Sigmoid colon (tissue), 3 donors: ENCODE data around the gene KIF2A.

Experiments
- POLR2A ChIP-seq, 2 donors: fragments of 450-650 bp; IDR thresholded peaks; one replicate each; pipeline ENCODE4 v1.6.1; 2016; ENCODE audit warnings: antibody characterized with exemption in 2 of 2, mild to moderate bottlenecking in 2 of 2, moderate library complexity in 2 of 2
- TF ChIP-seq, protein P1 (sequence below), 4 experiments: fragments of 450-650 bp in 3 of 4; fragments of 200-600 bp in 1 of 4; IDR thresholded peaks; one replicate each; pipeline ENCODE4 v1.5.1; 2016 to 2019; ENCODE audit warnings: antibody characterized with exemption in 4 of 4, mild to moderate bottlenecking in 3 of 4, moderate library complexity in 2 of 4

DNA sequence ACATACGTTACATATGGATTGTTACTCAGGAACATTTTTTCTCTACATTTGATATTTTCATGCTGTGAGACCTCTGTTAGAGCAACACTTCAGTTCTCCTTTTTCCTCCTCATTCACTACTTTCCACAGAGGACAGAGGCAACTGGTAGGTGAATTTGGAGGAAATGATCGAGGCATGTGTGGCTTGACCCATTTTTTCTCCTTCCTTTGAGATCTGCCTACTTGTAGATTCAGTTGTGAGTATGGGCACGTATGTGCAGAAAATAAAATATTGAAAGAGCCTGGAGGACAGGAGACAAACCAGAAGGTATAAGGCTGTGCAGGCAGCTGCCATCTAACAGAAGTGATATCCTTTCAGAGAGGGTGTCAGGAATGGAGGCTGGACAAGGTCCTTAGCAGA lies 19.2 kb upstream of the KIF2A start:
- TF ChIP-seq, protein P1, sequence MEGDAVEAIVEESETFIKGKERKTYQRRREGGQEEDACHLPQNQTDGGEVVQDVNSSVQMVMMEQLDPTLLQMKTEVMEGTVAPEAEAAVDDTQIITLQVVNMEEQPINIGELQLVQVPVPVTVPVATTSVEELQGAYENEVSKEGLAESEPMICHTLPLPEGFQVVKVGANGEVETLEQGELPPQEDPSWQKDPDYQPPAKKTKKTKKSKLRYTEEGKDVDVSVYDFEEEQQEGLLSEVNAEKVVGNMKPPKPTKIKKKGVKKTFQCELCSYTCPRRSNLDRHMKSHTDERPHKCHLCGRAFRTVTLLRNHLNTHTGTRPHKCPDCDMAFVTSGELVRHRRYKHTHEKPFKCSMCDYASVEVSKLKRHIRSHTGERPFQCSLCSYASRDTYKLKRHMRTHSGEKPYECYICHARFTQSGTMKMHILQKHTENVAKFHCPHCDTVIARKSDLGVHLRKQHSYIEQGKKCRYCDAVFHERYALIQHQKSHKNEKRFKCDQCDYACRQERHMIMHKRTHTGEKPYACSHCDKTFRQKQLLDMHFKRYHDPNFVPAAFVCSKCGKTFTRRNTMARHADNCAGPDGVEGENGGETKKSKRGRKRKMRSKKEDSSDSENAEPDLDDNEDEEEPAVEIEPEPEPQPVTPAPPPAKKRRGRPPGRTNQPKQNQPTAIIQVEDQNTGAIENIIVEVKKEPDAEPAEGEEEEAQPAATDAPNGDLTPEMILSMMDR (IDR thresholded peaks at IDR 0.05) = no peak
- TF ChIP-seq POLR2A (IDR thresholded peaks at IDR 0.05) = no peak
